GM20000 (cell line): ENCODE results near the gene ACCSL.

Source experiments
- DNase-seq: peaks from one replicate; pipeline ENCODE4 v3.0.0; 2012; ENCODE audit warnings: low spot score
- TF ChIP-seq, protein P1 (sequence below): IDR thresholded peaks from 2 replicates; pipeline ENCODE4 v1.5.1; 2012; ENCODE audit warnings: mild to moderate bottlenecking, control low read depth; ENCODE audit errors: extremely low read depth, missing control alignments

The ACCSL gene

DNA sequence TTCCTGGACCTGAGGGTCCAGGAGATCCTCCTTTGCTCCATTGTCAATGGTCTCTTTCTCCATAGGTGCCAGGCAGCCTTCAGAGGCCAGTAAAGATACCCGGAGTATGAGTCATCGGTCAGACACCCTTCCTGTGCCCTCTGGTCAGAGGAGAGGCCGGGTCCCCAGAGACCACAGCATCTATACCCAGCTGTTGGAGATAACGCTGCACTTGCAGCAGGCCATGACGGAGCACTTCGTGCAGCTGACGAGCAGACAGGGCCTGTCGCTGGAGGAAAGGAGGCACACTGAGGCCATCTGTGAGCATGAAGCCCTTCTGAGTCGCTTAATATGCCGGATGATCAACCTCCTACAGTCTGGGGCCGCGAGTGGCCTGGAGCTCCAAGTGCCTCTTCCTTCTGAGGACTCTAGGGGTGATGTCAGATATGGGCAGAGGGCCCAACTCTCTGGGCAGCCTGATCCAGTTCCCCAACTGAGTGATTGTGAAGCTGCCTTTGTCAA, at the start of gene ACCSL:
Gene ACCSL (plus strand): TSS at position 51 of the 501 bp plus-strand sequence. CDS start 56 bp downstream, at position 107.
- TF ChIP-seq, protein P1, sequence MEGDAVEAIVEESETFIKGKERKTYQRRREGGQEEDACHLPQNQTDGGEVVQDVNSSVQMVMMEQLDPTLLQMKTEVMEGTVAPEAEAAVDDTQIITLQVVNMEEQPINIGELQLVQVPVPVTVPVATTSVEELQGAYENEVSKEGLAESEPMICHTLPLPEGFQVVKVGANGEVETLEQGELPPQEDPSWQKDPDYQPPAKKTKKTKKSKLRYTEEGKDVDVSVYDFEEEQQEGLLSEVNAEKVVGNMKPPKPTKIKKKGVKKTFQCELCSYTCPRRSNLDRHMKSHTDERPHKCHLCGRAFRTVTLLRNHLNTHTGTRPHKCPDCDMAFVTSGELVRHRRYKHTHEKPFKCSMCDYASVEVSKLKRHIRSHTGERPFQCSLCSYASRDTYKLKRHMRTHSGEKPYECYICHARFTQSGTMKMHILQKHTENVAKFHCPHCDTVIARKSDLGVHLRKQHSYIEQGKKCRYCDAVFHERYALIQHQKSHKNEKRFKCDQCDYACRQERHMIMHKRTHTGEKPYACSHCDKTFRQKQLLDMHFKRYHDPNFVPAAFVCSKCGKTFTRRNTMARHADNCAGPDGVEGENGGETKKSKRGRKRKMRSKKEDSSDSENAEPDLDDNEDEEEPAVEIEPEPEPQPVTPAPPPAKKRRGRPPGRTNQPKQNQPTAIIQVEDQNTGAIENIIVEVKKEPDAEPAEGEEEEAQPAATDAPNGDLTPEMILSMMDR = no peak
- DNase-seq = no peak

DNA sequence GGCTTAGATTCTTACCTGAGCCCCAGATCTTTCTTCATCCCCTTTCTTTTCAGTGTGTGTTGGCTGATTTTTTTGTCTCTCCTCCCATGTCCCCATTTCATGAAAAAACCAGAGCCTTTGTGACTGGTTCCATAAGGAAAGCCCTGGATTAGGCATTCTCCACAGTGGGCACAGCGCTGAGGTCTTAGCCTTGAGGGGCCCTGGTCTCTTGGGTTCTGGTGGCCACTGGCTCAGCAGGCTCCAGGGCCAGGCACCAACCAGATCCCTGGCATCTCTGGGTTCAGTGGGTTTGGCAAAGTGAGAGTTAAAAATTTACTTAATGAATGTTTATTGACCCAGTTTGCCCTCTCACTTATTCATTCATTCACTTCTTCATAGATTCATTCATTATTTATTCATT, 49.5 kb upstream of the ACCSL start:
- no peak for DNase-seq
- TF ChIP-seq, protein P1 = no peak

DNA sequence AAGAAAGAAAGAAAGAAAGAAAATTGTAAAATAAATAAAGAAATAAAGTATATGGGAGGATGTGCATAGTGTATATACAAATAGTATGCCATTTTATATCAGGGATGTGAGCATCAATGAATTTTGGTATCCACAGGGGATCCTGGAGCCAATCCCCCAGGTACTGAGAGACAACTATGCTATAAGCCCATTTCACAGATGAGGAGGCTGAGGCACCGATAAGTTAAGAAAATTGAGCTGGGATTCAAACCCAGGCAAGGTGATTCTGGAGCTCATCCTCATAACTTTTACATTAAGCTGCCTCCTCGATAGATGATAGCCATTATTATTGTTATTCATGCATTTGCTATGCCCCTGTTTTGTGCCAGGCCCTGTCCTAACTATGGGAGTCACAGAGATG, 47.0 kb upstream of the ACCSL start:
- TF ChIP-seq, protein P1 = no peak
- DNase-seq = no peak

DNA sequence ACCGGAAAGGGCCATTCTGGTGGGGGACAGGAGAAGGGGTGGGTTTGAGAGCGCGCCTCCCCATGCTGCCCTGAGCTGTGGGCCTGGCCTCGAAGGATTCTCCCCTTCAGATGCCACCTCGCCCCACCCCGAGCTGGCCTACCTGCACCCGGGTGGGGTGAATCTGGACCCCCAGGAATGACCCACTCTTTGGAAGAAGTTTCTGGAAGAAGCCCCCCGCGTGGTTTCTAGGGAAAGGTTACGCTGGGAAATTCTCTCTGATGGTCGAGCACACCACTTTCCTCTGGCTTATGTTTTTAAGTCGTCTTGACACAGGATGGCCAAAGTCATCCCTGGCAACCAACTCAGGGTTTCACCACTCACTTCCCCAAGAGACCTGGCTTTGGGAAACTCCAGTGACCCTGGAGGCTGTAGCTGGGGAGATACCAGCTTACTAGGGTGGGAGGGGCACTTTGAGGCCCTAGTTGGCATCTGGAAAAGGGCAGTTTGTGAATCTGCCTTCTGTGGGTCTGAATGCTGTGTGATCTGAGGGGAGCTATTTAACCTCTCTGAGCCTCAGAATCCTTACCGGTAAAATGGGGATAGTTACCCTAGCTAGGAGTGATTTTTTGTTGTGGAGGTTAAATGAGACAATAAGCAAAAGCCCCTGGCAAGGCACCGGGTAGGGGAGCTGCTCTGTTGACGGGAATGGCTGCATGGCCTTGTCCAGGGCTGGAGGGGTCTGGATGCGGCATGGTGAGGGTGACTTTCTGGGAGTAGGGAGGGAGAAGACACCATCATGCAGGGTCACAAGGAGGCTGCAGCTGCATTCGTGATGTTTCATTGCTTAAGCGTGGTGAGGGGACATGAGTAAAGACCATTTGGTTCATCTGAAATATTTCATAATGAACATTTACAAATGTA, 45.3 kb upstream of the ACCSL start:
- TF ChIP-seq, protein P1 = no peak
- no peak for DNase-seq

DNA sequence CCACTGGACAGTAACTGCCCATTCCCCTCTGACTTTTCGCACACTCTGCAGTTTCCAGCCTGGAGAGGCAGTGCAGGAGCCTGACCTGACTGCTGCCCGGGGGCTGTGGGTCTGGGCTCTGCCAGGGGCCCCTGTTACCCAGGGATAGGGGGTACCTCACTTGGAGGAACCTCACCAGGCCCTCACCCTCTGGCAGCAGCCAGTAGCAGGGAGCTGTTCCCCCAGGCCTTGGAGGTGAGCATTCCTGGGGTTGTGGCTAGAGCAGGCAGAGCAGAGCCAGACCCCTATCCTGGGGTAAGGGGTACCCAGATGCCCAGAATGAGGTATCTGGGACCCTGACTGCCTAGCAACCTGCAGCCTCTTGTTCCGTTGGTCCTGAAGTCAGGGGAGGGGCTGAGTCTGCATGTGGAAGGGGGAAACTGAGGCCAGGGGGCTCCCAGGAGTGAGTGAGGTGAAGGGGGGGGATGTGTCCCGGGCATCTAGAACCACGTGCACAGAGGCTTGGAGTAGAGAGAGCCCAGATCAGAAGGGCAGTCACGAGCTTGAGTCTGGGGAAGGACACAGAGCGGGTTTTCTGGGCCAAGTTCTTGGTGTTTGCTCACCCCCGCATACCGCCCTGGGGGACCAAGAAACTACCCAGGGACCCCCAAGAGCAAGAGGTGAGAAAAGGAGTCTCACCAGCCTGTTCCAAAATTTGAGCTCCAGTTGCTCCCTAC, 43.9 kb upstream of the ACCSL start:
- TF ChIP-seq, protein P1 = no peak
- DNase-seq = no peak

DNA sequence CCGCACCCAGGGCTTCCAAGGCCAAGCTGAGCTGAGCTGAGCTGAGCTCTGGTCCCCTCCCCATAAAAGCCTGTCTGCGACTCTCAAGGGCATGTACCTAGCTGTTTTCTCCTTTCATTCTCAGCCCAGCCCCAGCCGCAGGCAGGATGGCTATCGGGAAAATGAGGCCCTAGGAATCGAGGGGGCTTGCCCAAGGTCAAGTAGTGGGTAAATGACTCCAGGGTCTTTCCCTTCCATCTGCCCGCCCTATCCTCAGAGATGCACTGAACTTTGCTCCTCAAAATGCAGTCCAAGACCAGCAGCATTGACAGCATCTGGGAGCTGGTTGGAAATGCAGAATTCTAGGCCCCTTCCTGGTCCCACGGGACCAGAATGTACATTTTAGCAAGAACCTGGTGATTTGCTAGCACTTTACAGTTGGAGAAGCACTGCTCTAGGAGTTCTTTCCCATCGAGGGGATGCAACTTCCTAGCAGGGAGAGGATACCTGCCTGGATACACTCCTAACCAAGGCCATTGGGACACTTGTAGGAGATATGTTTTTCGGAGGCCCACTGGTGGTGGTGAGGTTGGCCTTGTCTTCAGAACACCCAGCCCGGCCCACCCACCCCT, 43.2 kb upstream of the ACCSL start:
- no peak for DNase-seq
- TF ChIP-seq, protein P1 = no peak
